ENCODE data around the gene CLK3.

CLK3 gene

GRCh38 chr15:74603026-74603788 lies 12.4 kb upstream of the CLK3 start:
- TF ChIP-seq CTCF (IDR thresholded peaks at IDR 0.05; ENCODE audit: low read length, missing control alignments): no peak
- DNase-seq (ENCODE audit: low read depth): no peak

GRCh38 chr15:74603789-74604705 lies 11.6 kb upstream of the CLK3 start:
- TF ChIP-seq CTCF (IDR thresholded peaks at IDR 0.05; ENCODE audit: low read length, missing control alignments): no peak
- no peak for DNase-seq (ENCODE audit: low read depth)

More at GRCh38 chr15:74603026-74603788, 12.4 kb upstream of the CLK3 start:
- H3K4me3 ChIP-seq (replicated peaks; ENCODE audit: low read depth, low read length): no peak overlapping the region

GRCh38 chr15:74604983-74605794 lies 10.4 kb upstream of the CLK3 start:
- TF ChIP-seq CTCF (IDR thresholded peaks at IDR 0.05; ENCODE audit: low read length, missing control alignments): no peak
- no peak overlapping the region for H3K4me3 ChIP-seq (replicated peaks; ENCODE audit: low read depth, low read length)
- no peak for DNase-seq (ENCODE audit: low read depth)

More at GRCh38 chr15:74603789-74604705, 11.6 kb upstream of the CLK3 start:
- H3K4me3 ChIP-seq (replicated peaks; ENCODE audit: low read depth, low read length): no peak overlapping the region

GRCh38 chr15:74605795-74606150 lies 9.9 kb upstream of the CLK3 start:
- no peak for TF ChIP-seq CTCF (IDR thresholded peaks at IDR 0.05; ENCODE audit: low read length, missing control alignments)
- H3K4me3 ChIP-seq (replicated peaks; ENCODE audit: low read depth, low read length): no peak overlapping the region
- no peak for DNase-seq (ENCODE audit: low read depth)

GRCh38 chr15:74608786-74609185 lies 6.8 kb upstream of the CLK3 start:
- no peak overlapping the region for H3K4me3 ChIP-seq (replicated peaks; ENCODE audit: low read depth, low read length)
- TF ChIP-seq CTCF (IDR thresholded peaks at IDR 0.05; ENCODE audit: low read length, missing control alignments): no peak
- no peak for DNase-seq (ENCODE audit: low read depth)

GRCh38 chr15:74609938-74610301 lies 5.7 kb upstream of the CLK3 start:
- no peak overlapping the region for H3K4me3 ChIP-seq (replicated peaks; ENCODE audit: low read depth, low read length)
- TF ChIP-seq CTCF (IDR thresholded peaks at IDR 0.05; ENCODE audit: low read length, missing control alignments): no peak
- DNase-seq (ENCODE audit: low read depth): no peak

Data from fibroblast of pulmonary artery (primary cell).